GM18508 (cell line): ENCODE results near the gene ENKUR.
"Not testable (repeated sequence)": the region's sequence is repeated elsewhere in the genome, so short reads cannot be mapped to it uniquely, and the experiment has no call there.

Source experiments
- ATAC-seq: cut with Tn5 transposase; IDR thresholded peaks from one replicate; pipeline ENCODE4 v1.9.1; 2021; ENCODE audit warnings: moderate number of reproducible peaks; ENCODE audit not compliant: insufficient read depth, unreplicated experiment

Gene ENKUR

DNA sequence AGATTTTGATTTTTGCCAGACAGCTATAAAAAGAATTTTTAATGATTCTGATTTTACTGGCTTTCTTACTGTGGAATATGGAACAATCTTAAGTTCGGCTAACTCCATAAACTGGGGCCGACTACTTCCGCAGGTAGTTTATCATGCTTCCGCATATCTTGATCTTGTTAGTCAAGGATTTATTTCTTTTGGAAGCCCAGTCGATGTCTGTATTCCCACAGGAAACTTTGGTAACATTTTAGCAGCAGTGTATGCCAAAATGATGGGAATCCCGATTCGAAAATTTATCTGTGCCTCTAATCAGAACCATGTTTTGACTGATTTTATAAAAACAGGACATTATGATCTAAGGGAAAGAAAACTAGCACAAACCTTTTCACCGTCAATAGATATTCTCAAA, 8.6 kb upstream of the ENKUR start:
- ATAC-seq = no peak

DNA sequence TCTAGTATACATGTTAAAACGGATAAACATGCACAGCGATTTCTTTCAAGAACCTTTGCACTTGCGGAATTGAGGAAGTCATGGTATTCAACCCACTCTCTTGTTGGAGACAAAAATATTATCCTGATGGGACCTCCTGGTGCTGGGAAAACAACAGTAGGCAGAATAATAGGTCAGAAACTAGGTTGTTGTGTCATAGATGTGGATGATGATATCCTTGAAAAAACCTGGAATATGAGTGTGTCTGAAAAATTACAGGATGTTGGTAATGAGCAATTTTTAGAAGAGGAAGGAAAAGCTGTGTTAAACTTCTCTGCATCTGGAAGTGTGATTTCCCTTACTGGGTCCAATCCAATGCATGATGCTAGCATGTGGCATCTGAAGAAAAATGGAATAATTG, 7.3 kb upstream of the ENKUR start:
- no peak for ATAC-seq

DNA sequence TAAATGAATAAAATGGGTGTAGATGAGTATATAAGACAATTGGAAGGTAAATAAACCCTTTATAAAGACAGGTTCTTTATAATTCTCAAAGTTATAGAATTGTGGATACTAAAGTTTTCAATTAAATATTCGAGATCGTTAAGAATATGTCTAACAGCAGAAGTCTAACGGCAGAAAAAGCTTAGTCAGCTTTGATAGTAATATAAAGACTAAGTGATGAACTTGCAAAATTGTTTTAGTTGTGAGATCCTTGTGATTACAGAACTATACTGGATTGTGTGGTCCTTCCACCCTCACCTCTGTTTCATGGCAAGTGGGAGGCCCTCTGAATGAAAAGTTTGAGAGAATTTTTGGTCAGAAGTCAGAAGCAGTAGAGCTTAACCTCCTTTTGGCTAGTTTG, 2.7 kb upstream of the ENKUR start:
- ATAC-seq = no peak

DNA sequence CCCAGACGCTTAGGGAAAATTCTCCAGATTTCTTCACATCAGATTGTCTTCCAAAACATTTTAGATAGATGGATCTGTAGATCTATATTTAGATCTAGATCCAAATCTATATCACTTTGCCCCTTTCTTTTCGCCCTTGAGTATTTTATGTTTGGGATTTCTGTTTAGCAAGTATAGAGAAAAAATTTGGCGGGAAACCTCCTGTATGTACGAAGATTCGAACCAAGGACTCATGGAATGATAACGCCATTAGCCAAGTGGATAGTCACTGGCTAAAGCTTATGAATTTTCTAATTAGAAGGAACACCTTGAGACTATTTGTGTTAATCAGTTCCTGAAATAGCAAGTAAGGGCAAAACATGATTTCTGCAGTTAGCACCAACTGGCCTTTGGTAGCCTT, 1.7 kb upstream of the ENKUR start:
- no peak for ATAC-seq

DNA sequence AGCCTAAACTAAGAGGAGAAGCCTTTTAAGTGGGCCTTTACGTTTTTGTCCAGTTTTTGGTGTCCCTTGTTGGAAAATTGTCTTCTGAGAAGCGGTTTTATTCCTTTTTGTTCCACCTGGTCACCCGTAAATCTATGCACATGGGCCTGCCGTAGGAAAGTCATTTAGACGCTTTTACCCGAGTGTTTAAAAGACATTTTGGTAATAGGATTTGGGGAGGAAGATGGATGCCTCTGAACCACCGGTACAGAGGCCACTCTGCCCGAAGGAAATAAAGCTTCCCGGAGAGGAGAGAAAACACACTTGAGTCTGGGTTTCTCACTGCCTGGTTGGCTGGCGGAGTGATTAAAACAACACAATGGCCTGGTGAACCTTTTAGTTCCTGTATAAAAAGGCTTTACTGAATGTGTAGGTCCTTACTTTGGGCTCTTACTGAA, 1.2 kb upstream of the ENKUR start:
- ATAC-seq = no peak

DNA sequence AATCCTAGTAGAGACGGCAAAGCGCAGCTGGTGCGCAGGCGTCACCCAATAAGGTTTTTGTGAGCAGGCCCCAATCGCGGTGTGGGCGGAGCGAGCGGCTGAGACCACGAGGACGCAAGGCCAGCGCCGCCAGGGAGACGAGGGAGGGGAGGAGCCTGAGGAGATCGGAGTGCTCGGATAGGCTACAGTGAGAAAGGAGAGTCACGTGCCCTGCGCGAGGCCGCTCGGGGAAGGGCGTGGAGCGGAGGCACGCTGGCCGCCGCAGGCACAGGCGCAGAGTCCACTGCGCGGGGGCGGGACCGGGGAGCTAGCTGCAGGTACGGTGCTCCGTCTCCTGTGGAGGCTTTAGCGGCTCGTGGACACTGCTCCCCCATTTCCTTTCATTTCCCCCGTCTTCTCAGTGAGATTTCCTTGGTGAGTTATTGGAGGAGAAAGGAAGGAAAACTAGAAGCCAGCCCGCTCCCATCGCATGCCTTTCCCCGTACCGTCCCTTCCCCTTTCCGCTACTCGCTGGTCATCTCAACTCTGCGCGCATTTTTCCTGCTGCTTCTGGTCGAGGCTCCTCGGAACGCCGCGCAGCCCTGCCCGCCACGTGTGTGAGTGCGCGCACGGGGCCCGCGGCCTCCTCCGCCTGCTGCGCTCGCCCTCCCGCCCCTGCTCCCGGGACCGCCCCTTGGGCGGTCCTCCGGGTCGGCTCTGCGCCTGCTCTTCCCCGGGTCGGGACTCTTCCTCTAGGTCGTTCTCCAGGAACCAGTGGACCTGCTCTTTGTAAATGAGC, 607 bp upstream of the ENKUR start, which contains the start of gene THNSL1:
THNSL1 (plus strand) TSS at position 237 of the 778 bp plus-strand sequence. CDS start 6,612 bp downstream, outside the sequence.
- peak; percentile 98 for ATAC-seq

DNA sequence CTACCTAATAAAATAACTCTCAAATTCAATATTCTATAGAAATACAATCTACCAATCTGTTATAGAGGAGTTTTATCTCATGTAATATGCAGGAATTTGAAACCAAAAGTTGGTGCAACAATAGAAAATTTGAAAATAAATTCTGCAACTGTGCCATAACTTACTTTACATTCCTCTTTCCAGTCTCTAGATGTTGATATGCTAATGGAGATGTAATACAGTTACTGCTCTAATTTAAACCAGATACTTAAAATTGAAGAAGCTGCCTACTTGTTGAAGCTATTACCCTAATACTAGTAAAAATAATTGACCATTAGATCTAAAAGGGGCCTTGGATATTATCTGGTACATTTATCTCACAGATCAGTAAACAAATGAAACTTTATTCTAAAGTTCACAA, 1.4 kb downstream of the ENKUR start:
- ATAC-seq = no peak

DNA sequence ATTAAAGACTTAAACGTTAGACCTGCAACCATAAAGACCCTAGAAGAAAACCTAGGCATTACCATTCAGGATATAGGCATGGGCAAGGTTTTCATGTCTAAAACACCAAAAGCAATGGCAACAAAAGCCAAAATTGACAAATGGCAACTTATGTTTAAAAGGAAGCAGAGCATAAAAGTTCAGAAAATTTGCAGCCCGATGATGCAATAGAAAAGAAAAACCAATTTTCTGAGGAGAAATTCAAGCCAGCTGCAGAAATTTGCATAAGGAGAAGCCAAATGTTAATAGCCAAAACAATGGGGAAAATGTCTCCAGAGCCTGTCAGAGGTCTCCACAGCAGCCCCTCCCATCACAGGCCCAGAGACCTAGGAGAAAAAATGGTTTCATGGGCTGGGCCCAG, 4.4 kb downstream of the ENKUR start:
- not testable (repeated sequence) for ATAC-seq

DNA sequence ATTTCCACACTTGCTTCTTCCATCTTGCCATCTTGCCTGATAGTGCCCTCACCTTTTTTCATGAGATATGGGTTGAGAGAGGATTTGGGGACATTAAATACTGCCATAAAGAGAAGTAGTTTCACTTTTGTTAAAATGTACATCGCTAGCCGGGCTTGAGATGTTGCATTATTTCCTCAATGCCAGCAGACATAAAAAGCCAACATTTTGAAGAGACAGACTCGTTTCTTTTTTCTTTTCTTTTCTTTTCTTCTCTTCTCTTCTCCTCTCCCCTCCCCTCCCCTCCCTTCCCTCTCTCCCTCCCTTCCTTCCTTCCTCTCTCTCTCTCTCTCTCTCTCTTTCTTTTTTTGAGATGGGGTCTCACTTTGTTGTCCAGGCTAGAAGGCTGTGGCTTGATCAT, 17.9 kb downstream of the ENKUR start:
- ATAC-seq = no peak

DNA sequence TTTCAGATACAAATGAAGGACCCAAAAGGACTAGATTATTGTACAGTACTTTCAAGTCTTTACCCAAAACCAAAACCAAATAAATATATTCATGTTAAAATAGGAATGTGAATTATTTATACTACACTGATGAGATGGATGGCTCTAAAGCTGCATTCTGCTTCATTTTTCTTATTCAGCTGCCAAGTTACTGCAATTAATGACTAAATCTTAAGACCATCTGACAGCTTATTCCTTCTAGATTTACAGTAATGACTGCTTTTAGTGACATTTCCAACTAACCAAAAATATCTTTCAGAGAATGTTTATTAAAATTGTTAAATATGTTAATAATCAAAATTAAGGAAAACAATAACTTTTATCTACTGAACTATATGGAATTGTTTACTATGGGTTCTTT, 20.9 kb downstream of the ENKUR start:
- ATAC-seq = no peak

DNA sequence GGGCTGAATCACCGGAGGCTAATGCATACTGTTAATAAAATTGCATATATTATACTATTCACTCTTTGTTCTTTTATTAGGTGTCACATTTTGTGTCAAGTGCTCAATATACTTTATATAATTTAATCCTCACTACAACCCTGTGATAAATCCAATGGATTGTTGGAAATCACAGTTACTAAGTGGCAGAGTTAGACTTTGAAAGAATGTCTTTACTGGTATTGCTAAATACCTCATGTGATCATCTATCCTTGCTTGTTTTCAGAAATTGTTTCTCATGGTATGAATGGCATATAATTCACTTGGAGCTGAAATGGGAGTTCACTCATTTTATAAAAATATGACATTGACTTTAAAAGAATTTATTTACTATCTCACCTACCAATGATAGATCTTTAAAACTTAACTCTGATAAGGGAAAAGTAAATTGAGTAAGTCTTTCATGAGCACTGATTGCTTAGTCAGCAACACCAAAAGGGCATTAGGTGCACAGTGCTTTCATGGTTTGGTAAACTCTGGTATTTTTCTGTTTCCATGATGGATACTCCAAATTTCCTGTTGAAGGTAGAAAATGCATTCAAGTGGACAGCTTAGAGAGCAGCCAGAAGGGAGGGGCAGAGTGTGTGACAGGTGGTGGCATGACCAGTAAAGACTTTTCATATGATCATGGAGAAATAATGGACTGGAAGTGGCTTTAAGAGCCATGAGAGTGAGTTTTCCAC, 22.6 kb downstream of the ENKUR start:
- ATAC-seq = no peak

DNA sequence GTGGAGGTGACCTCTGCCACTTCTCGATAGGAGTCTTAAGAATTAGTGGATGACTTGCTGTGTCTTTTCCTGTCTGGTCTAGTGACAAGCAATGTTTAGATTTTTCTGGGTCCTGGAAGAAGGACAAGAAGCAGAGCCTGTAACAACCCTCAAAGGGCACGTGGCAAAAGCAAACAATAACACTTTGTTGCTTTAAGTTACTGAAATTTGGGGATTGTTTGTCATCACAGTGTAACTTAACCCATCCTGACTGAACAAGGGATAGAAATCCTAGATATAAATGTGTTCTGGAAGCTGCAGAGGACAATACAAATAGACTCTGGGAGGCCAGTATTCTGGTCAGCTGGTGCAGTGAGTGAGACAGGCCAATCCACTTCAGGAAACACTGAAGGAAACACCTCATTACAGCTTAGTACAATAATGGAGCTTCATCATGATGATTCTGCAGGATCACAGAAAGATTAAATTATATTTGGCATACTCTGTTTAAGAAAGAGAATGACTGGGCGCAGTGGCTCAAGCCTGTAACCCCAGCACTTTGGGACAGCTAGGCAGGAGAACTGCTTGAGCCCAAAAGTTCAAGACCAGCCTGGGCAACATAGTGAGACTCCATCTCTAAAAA, 23.3 kb downstream of the ENKUR start:
- ATAC-seq = no peak

DNA sequence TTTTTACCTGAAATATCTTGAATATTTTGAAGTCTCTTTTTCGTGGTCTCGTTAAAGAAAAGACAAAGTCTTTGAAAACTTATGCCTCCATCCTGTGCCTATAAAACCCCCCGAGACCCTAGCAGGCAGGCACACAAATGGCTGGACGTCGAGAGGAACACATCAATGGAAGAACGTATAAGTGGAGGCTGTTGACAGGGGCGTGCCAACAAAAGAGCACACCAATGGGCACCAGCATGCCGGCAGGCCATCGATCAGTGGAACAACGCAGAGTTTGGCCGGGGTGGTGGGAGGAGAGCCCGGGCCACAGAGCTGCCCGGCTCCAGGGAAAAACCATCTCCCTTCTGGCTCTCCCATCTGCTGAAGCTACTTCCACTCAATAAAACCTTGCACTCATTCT, 24.7 kb downstream of the ENKUR start:
- no peak for ATAC-seq

DNA sequence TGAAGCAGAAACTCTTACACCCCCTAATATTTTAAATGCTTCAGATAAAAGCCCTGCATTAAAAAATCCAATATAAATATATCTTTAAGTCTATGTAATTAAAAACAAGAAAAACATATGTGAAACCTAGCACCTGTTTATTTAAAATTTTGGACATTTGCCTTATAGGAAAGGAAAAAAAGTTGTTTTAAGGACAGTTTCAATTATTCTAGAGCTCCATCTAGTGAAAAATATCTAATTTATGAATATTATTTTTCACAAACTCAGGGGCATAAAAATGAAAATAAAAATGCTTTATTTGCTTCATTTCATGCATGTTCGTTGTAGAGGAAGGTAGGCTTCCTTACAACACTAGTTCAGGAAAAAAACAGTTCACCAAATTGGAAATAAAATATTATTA, 26.1 kb downstream of the ENKUR start:
- ATAC-seq = no peak

DNA sequence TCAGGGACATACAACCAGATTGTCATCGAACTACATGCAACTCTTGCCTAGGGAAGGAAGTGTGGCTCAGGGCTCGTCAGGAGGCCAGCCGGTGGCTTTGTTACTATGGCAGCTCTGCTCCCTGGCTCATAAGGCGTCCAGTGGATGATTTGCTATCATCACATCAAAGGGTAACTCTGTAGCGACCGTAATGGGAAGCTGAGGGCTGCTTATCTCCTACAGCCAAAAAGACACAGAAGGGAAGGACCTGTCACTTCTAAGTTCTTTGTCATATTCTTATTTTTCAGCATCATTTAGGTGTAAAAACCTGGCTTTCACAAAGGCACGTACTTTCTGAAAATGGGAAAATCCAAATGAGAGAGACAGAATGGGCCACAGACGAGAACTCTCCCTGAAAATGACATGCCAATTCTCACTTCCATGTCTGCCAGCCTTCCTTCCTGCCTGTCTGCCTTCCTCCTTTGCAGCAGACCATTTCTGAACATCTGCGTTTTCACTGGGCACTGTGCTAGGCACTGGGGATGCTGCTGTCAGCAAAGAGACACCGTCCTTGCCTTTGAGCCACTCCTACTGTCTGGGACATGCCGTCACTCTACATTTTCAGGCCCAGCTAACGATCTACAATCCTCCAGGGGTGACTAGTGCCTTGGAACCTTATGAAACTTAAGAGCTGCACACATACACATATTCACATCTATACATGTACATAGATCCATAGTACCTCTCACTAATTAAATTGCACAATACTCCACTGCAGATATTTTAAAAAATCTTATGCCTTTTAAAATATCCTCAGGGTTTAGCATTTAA, 26.9 kb downstream of the ENKUR start:
- ATAC-seq = no peak

DNA sequence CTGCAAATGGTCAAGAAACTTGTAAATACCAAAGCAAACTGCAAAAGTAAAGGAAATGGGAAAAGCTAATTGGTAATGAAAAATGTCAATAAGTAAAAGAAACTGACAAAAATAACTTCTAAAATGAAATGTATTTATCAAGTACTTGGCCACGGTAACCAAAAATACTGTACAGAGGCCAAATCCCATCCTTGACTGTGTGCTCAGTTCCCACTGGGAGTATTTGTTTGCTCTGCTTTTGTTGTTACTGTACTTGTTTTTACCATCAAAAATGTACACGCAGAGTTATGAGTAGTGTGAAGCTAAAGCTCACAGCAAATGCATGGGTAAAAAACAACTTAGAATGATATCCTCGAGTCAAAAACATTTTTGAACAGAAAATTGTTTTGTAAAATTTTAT, 31.1 kb downstream of the ENKUR start:
- ATAC-seq = no peak

DNA sequence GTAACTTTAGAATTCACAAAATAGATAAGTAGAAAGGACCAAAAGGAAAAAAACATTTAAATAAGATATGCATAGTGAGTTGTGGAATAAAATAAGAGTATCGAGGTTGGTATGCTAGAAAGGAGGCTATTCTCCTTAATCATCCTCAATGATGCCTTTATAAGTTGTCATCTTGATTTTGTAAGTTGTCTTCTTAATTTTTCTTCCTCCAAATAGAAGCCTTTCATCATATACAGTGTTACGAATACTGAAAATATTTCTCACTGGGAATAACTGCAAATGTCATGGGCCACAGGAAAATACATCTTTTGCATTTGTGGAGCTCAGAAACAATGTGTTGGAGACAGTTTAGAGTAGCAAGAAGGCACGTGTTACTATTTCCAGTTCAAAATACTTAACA, 32.0 kb downstream of the ENKUR start:
- ATAC-seq = no peak

DNA sequence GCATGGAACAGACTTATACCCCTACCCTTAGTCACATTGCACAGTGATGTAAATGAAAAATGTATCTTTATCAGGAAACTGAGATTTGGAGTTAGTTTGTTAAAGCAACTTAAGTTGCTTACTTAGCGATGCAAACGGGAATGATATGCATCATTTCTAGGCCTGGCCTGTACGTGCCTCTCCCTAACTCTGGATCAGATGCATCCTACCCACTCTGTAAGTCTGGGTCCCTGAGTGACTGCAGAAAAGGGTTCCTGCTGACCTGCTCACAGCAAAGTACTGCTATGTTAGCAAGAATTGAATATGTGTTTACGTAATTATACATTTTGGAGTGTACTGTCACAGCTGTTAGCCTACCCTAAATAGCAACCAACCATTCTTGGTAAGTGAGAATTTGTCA, 32.8 kb downstream of the ENKUR start:
- ATAC-seq = no peak

DNA sequence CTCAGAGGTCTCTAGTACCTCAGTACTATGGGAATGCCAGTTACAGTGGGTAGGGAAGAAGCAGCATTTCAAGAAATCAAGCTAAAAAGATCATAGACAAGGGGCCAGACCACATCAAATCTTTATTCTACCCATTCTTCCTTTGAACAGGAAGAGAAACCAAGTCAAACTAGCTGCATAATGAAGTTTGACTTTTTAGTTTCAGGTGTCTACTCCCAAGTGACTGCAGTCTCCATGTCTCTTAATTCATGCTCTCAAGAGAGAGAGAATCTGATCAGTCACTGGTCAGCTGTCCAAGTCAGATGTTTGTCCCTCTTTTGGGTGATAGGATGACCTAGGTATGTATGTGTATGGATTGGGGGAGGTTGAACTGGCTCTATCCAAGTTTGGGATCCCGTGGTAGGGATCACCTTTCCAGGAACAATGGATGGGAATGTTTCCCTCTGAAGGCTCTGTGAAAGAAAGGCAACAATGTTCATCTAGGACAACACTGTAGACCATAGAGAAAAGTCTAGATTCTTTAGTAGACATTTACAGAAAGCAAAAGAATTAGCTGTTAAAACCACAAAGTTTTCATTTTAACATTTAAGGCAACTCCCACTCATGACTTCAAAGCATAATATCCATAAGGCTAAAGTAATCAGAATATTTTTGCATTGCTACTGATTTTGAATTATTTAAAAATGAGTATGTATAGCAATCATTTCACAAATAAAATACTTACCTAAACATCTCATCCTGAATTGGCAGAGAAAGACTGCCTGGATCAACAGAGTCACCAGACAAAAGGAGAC, 33.4 kb downstream of the ENKUR start:
- no peak for ATAC-seq
